K562 (cell line): ENCODE data around the gene PPP1R13L. TPM values are rescaled to one million over a fixed set of nuclear protein-coding genes. Genes with fewer than 3 reads are reported as not detected.

Source experiments
- ATAC-seq: fragments of 200-7000 bp; cut with Tn5 transposase; 3 replicates; pipeline ENCODE4 v1.9.1; 2020; ENCODE audit warnings: moderate library complexity
- BruUV-seq: library from RNA; stranded (reverse); fragments of 400-500 nt; replicated peaks from 2 replicates; lab custom pipeline; 2021; lab: Mats Ljungman, UMichigan
- CTCF ChIA-PET: fragments of 300-600 bp; formaldehyde crosslinking; extraction: SDS; loops from one replicate; lab custom pipeline; 2021; ENCODE audit warnings: low intra/inter-chr PET ratio; lab: Yijun Ruan, JAX
- POLR2A ChIA-PET: fragments of 300-600, 350-650 bp; sonication (Branson Sonifier 250); formaldehyde crosslinking; extraction: SDS; loops from one replicate; lab custom pipeline; 2021; ENCODE audit warnings: antibody characterized with exemption, inconsistent platforms; lab: Yijun Ruan, JAX
- DNase-seq, 4 experiments: peaks; one replicate each; pipeline versions ENCODE4 v3.0.0 to v3.0.0-alpha.2; 2011 to 2018; ENCODE audit warnings: low spot score in 3 of 4, mixed read lengths in 3 of 4; ENCODE audit errors: extremely low read depth in 1 of 4
- FAIRE-seq: peaks from 2 replicates; lab custom pipeline; 2011; peaks lifted over from hg19 to GRCh38; lab: Jason Lieb, UNC
- H2AFZ ChIP-seq: 2 replicates; pipeline ENCODE4 v1.6.0; 2011; ENCODE audit warnings: low read depth, low read length, control low read depth, inconsistent platforms
- H3K27ac ChIP-seq: fragments of 200-600 bp; 3 replicates; pipeline ENCODE4 v1.8.0; 2011; ENCODE audit warnings: low read depth, mild to moderate bottlenecking, control low read depth, inconsistent platforms, low read length, moderate library complexity, mixed read lengths; ENCODE audit errors: extremely low read depth
- H3K27me3 ChIP-seq, 2 experiments: fragments of 300-600 bp in 1 of 2; 2 replicates in 1 of 2; 3 replicates in 1 of 2; pipeline versions ENCODE4 v1.6.0 to v1.8.0; 2011; ENCODE audit warnings: inconsistent platforms in 2 of 2, low read length in 2 of 2, mild to moderate bottlenecking in 1 of 2, mixed read lengths in 1 of 2, moderate library complexity in 1 of 2; ENCODE audit not compliant: control insufficient read depth in 2 of 2, insufficient read depth in 2 of 2
- H3K36me3 ChIP-seq: fragments of 300-600 bp; 3 replicates; pipeline ENCODE4 v1.8.0; 2011; ENCODE audit warnings: mild to moderate bottlenecking, low read length, inconsistent platforms; ENCODE audit not compliant: control insufficient read depth, insufficient read depth
- H3K4me1 ChIP-seq, 2 experiments: fragments of 200-600 bp in 1 of 2; replicated peaks in 1 of 2; 2 replicates in 1 of 2; 3 replicates in 1 of 2; pipeline versions ENCODE4 v1.5.1 to v1.8.0; 2011; ENCODE audit warnings: inconsistent platforms in 2 of 2, low read length in 2 of 2, mild to moderate bottlenecking in 1 of 2, mixed read lengths in 1 of 2, moderate library complexity in 1 of 2; ENCODE audit not compliant: control insufficient read depth in 2 of 2, insufficient read depth in 2 of 2
- H3K4me2 ChIP-seq: 2 replicates; pipeline ENCODE4 v1.6.1; 2011; ENCODE audit warnings: low read length, control low read depth, inconsistent platforms, mixed read lengths; ENCODE audit not compliant: insufficient read depth
- H3K4me3 ChIP-seq: fragments of 200-600 bp; sonication (generic), shearing (Covaris generic); 2 replicates; pipeline ENCODE4 v1.5.1; 2016; ENCODE audit warnings: control low read depth, inconsistent platforms
- H3K79me2 ChIP-seq: fragments of 200-600 bp; 3 replicates; pipeline ENCODE4 v1.8.0; 2011; ENCODE audit warnings: low read length, inconsistent platforms; ENCODE audit not compliant: control insufficient read depth, insufficient read depth
- H3K9ac ChIP-seq, 2 experiments: 2 replicates each; pipeline versions ENCODE4 v1.6.0 to v1.6.1; 2011; ENCODE audit warnings: low read depth in 2 of 2, low read length in 2 of 2, control low read depth in 1 of 2, inconsistent platforms in 1 of 2, mild to moderate bottlenecking in 1 of 2, mixed read lengths in 1 of 2; ENCODE audit not compliant: insufficient read depth in 1 of 2
- H3K9me1 ChIP-seq: one replicate; pipeline ENCODE4 v1.6.0; 2011; ENCODE audit warnings: inconsistent platforms, mild to moderate bottlenecking, low read length, moderate library complexity; ENCODE audit not compliant: control insufficient read depth, insufficient read depth
- H3K9me3 ChIP-seq: replicated peaks from 2 replicates; pipeline ENCODE4 v1.5.1; 2011; ENCODE audit warnings: low read depth, low read length, inconsistent platforms; ENCODE audit not compliant: control insufficient read depth, insufficient read depth
- H4K20me1 ChIP-seq: replicated peaks from 2 replicates; pipeline ENCODE4 v1.6.1; 2011; ENCODE audit warnings: low read length, inconsistent platforms, mixed read lengths; ENCODE audit not compliant: control insufficient read depth, insufficient read depth
- BCOR ChIP-seq: fragments of 450-650 bp; IDR thresholded peaks from 2 replicates; pipeline ENCODE4 v1.6.1; 2016
- CBFA2T2 ChIP-seq: fragments of 450-650 bp; conservative IDR thresholded peaks from 2 replicates; pipeline ENCODE4 v1.6.1; 2017; ENCODE audit warnings: mild to moderate bottlenecking
- CTBP1 ChIP-seq: fragments of 450-650 bp; IDR thresholded peaks from 2 replicates; pipeline ENCODE4 v1.6.1; 2016; ENCODE audit warnings: borderline replicate concordance
- FOXK2 ChIP-seq, 2 experiments: fragments of 450-650 bp; IDR thresholded peaks in 1 of 2; conservative IDR thresholded peaks in 1 of 2; 2 replicates each; pipeline ENCODE4 v1.6.1; 2016; ENCODE audit warnings: low read depth in 2 of 2, mild to moderate bottlenecking in 1 of 2
- MTF1 ChIP-seq: fragments of 250-450 bp; sonication (Bioruptor Pico); IDR thresholded peaks from 2 replicates; pipeline ENCODE4 v1.9.0; 2021; ENCODE audit warnings: moderate library complexity, mild to moderate bottlenecking, inconsistent platforms, borderline replicate concordance
- MXI1 ChIP-seq: IDR thresholded peaks from 2 replicates; pipeline ENCODE4 v1.6.1; 2011; ENCODE audit warnings: low read depth, mild to moderate bottlenecking, improper control_type of control experiment, low read length
- NR2F6 ChIP-seq: fragments of 450-650 bp; formaldehyde crosslinking; IDR thresholded peaks from 2 replicates; pipeline ENCODE4 v1.4.0; 2020; ENCODE audit warnings: mild to moderate bottlenecking
- POLR2H ChIP-seq: IDR thresholded peaks from 2 replicates; pipeline ENCODE4 v1.6.1; 2016; ENCODE audit warnings: missing genetic modification characterization, low read depth, mild to moderate bottlenecking, control low read depth, missing compliant biosample characterization, moderate library complexity
- RBM34 ChIP-seq: fragments of 200-400 bp; formaldehyde crosslinking; IDR thresholded peaks from 2 replicates; pipeline ENCODE4 v1.6.1; 2018; ENCODE audit warnings: low read length, borderline replicate concordance; ENCODE audit not compliant: insufficient read depth
- SNAPC5 ChIP-seq: fragments of 250-450 bp; sonication (Bioruptor Pico); IDR thresholded peaks from 2 replicates; pipeline ENCODE4 v1.8.0; 2021; ENCODE audit warnings: moderate library complexity, mild to moderate bottlenecking, inconsistent platforms
- TRIM24 ChIP-seq, 2 experiments: fragments of 450-650 bp; IDR thresholded peaks; 2 replicates each; pipeline ENCODE4 v1.6.1; 2016
- ZC3H11A ChIP-seq: IDR thresholded peaks from 2 replicates; pipeline ENCODE4 v1.6.1; 2012; ENCODE audit warnings: low read depth, low read length, improper control_type of control experiment
- ZSCAN29 ChIP-seq: fragments of 450-650 bp; IDR thresholded peaks from 2 replicates; pipeline ENCODE4 v1.6.1; 2017
- WGBS: fragments of 100-300 bp; shearing (Covaris generic); methylation state at CpG from one replicate; pipeline ENCODE4 v1.1.6; 2016; ENCODE audit warnings: low coverage, mixed read lengths; ENCODE audit not compliant: insufficient coverage; ENCODE audit errors: missing lambda C conversion rate; 5-methylcytosine and 5-hydroxymethylcytosine counted together
- in situ Hi-C: fragments of 300-500 bp; cut with MboI; formaldehyde crosslinking; loops from 4 replicates; pipeline ENCODE4 v1.15.0; 2018; ENCODE audit warnings: inconsistent platforms, mixed read lengths
- intact Hi-C: fragments of 100-400 bp; cut with micrococcal nuclease; formaldehyde crosslinking; loops from 2 replicates; pipeline ENCODE4 v1.14.2; 2022
- polyA plus RNA-seq, 8 experiments: library from polyadenylated mRNA; depleted of rRNA in 4 of 8; stranded (reverse) in 5 of 8; unstranded in 3 of 8; fragments of >200 nt; fragmentation: Nextera tagmentation in 2 of 8; fragmentation: Illumina TruSeq in 1 of 8; extraction: Ambion mirVana in 2 of 8; extraction: Trizol in 1 of 8; gene quantifications; 2 replicates each; pipeline versions ENCODE4 v1.2.1 to v1.2.3, GENCODE V29; 2011 to 2014; ENCODE audit warnings: inconsistent platforms in 1 of 8, missing spikeins in 1 of 8
- total RNA-seq, 7 experiments: library from RNA; depleted of rRNA in 6 of 7; stranded (reverse); fragments of >200 nt in 6 of 7; fragmentation: Illumina TruSeq in 2 of 7; extraction: Trizol in 2 of 7; gene quantifications; 2 replicates each; pipeline versions ENCODE4 v1.2.1 to v1.2.3, GENCODE V29; 2011 to 2021; ENCODE audit warnings: low replicate concordance in 1 of 7

The PPP1R13L gene
- total and polyA plus RNA-seq, 9 of the 15 experiments (the other 6 are each of a cell fraction or from before 2014, with no cell fraction given) = 0.32 to 6.7 (median 2.0) TPM

DNA sequence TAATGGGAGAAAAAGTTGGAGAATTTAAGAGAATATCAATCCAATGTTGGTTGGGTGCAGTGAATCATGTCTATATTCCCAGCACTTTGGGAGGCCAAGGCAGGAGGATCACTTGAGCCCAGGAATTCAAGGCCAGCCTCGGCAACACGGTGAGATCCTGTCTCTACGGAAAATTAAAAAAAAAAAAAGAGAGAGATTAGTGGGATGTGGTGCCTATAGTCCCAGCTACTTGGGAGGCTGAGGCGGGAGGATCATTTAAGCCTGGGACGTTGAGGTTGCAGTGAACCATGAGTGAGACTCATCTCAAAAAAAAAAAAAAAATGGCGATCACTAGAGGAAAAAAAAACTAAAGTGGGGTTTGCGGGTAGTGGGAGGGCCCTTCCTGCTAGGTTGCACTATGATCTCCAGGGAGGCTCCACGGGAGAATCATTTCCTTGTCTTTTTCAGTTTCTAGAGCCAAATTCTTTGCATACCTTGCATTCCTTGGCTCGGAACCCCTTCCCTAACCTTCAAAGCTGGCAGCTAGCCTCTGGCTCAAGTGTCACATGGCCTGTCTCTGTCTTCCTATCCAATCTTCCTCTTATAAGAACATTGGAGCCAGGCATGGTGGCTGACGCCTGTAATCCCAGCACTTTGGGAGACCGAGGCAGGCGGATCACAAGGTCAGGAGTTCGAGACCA, 28.7 kb downstream of the PPP1R13L start:
- no TSS peak for BruUV-seq
- intact Hi-C loops (no loop called here), in situ Hi-C loops (no loop called here)
- ATAC-seq (no peak), FAIRE-seq (no peak), DNase-seq (peak in 1 of 4 experiments; percentile 2)
- Histone ChIP-seq H2AFZ (no peak overlapping the region), H3K27ac (no peak overlapping the region), H3K27me3 (no peaks in the 10 kb centered on the region), H3K36me3 (no peaks in the 10 kb centered on the region), H3K9me1 (no peaks in the 10 kb centered on the region), H3K9me3 (no peaks in the 10 kb centered on the region), H3K4me1 (peaks cover 6 to 9% of the 10 kb centered on the region in 2 experiments), H3K79me2 (no peaks in the 10 kb centered on the region), H4K20me1 (no peaks in the 10 kb centered on the region), H3K4me2 (no peak overlapping the region), H3K9ac (no peak overlapping the region)
- POLR2A ChIA-PET = no interaction called here
- CTCF ChIA-PET = interaction anchor here (0.6 kb wide), 1 partner anchor 29 kb away, joined by 3 read pairs; no protein-coding TSS in a partner anchor
- WGBS = 64% methylated on average over 9 of the region's 13 CpGs
- TF ChIP-seq SNAPC5 (CRISPR knock-in tag) = no peak
- TF ChIP-seq ZSCAN29 = no peak
- no peak for TF ChIP-seq MXI1
- no peak for TF ChIP-seq FOXK2 (conservative IDR thresholded peaks at IDR 0.05 in 1 of 2, IDR thresholded peaks at IDR 0.05 in 1 of 2; ENCODE audit: low read depth in 2 of 2)
- no peak for TF ChIP-seq ZC3H11A
- no peak for TF ChIP-seq NR2F6 (CRISPR knock-in tag)
- TF ChIP-seq MTF1 = no peak
- no peak for TF ChIP-seq POLR2H (tag)
- no peak for TF ChIP-seq CBFA2T2
- TF ChIP-seq CTBP1 = no peak
- TF ChIP-seq TRIM24 (IDR thresholded peaks at IDR 0.05) = no peak
- TF ChIP-seq RBM34 = no peak
- no peak for TF ChIP-seq BCOR
- TF ChIP-seq, all 486 proteins: peak for 0
- H3K4me3 ChIP-seq = no peak overlapping the region
